GM23338 (cell line): ENCODE data around the gene CELF4. TPM values are rescaled to one million over a fixed set of nuclear protein-coding genes. Genes with fewer than 3 reads are reported as not detected.

Source experiments
- ATAC-seq: fragments of 200-7000 bp; cut with Tn5 transposase; 3 replicates; pipeline ENCODE4 v1.9.1; 2020
- DNase-seq: peaks from one replicate; pipeline ENCODE4 v3.0.0-alpha.2; 2015; ENCODE audit warnings: low spot score
- H2AFZ ChIP-seq: fragments of 200-600 bp; sonication (generic); 2 replicates; pipeline ENCODE4 v1.8.0; 2016; ENCODE audit warnings: antibody characterized with exemption, mild to moderate bottlenecking, moderate library complexity
- H3F3A ChIP-seq: fragments of 200-600 bp; sonication (generic); replicated peaks from 2 replicates; pipeline ENCODE4 v1.8.0; 2017; ENCODE audit warnings: antibody characterized with exemption, mixed run types, low read depth
- H3K27ac ChIP-seq: fragments of 200-600 bp; sonication (generic); 2 replicates; pipeline ENCODE4 v1.6.1; 2016; ENCODE audit warnings: low read depth
- H3K27me3 ChIP-seq: fragments of 200-600 bp; sonication (generic); 2 replicates; pipeline ENCODE4 v1.8.0; 2016; ENCODE audit warnings: mild to moderate bottlenecking, mixed run types, moderate library complexity; ENCODE audit not compliant: insufficient read depth
- H3K36me3 ChIP-seq: fragments of 200-600 bp; sonication (generic); 2 replicates; pipeline ENCODE4 v1.8.0; 2016; ENCODE audit warnings: mild to moderate bottlenecking; ENCODE audit not compliant: insufficient read depth
- H3K4me1 ChIP-seq: fragments of 200-600 bp; sonication (generic); 2 replicates; pipeline ENCODE4 v1.8.0; 2016; ENCODE audit warnings: mild to moderate bottlenecking, moderate library complexity; ENCODE audit not compliant: insufficient read depth
- H3K4me2 ChIP-seq: fragments of 200-600 bp; sonication (generic); 2 replicates; pipeline ENCODE4 v1.7.1; 2017; ENCODE audit warnings: mixed run types
- H3K4me3 ChIP-seq: fragments of 200-600 bp; sonication (generic); 2 replicates; pipeline ENCODE4 v1.6.1; 2016; ENCODE audit warnings: mixed run types
- H3K79me2 ChIP-seq: fragments of 200-600 bp; sonication (generic); replicated peaks from 2 replicates; pipeline ENCODE4 v1.8.0; 2017; ENCODE audit warnings: mild to moderate bottlenecking; ENCODE audit not compliant: insufficient read depth
- H3K9me2 ChIP-seq: fragments of 200-600 bp; sonication (generic); 2 replicates; pipeline ENCODE4 v1.8.0; 2017; ENCODE audit not compliant: insufficient read depth
- H4K20me1 ChIP-seq: fragments of 200-600 bp; sonication (generic); replicated peaks from 2 replicates; pipeline ENCODE4 v1.8.0; 2017; ENCODE audit warnings: mild to moderate bottlenecking; ENCODE audit not compliant: insufficient read depth
- H3K27ac Mint-ChIP-seq: 2 replicates; pipeline ENCODE4 v1.8.0; 2020; ENCODE audit warnings: inconsistent platforms, mild to moderate bottlenecking, moderate library complexity, mixed read lengths
- H3K27me3 Mint-ChIP-seq: 3 replicates; pipeline ENCODE4 v1.8.0; 2022; ENCODE audit warnings: low read depth, mild to moderate bottlenecking, moderate library complexity, mixed read lengths, inconsistent platforms; ENCODE audit not compliant: insufficient read depth, poor library complexity
- H3K36me3 Mint-ChIP-seq: 3 replicates; pipeline ENCODE4 v1.8.0; 2021; ENCODE audit warnings: low read depth, mild to moderate bottlenecking, inconsistent platforms, moderate library complexity, mixed read lengths
- H3K4me1 Mint-ChIP-seq: 3 replicates; pipeline ENCODE4 v1.8.0; 2020; ENCODE audit warnings: mild to moderate bottlenecking, inconsistent platforms, mixed read lengths
- H3K4me3 Mint-ChIP-seq: 3 replicates; pipeline ENCODE4 v1.8.0; 2021; ENCODE audit warnings: moderate library complexity, mild to moderate bottlenecking, inconsistent platforms, mixed read lengths
- H3K9me3 Mint-ChIP-seq: 3 replicates; pipeline ENCODE4 v1.8.0; 2020; ENCODE audit warnings: moderate library complexity, mild to moderate bottlenecking, inconsistent platforms, mixed read lengths
- CREB1 ChIP-seq: fragments of 250-450 bp; sonication (Bioruptor Pico); IDR thresholded peaks from 2 replicates; pipeline ENCODE4 v1.5.0; 2020; ENCODE audit warnings: low read depth, mild to moderate bottlenecking, moderate library complexity
- ETS1 ChIP-seq: IDR thresholded peaks from 2 replicates; pipeline ENCODE4 v1.6.1; 2016; ENCODE audit warnings: antibody characterized with exemption
- EZH2 ChIP-seq: fragments of 200-600 bp; sonication (generic); IDR thresholded peaks from one replicate; pipeline ENCODE4 v1.8.0; 2017; ENCODE audit warnings: antibody characterized with exemption, mild to moderate bottlenecking, low read depth; ENCODE audit not compliant: unreplicated experiment
- EZH2phosphoT487 ChIP-seq: fragments of 200-600 bp; sonication (generic); IDR thresholded peaks from one replicate; pipeline ENCODE4 v1.8.1; 2018; ENCODE audit warnings: antibody characterized with exemption; ENCODE audit not compliant: unreplicated experiment
- JUNB ChIP-seq: IDR thresholded peaks from one replicate; pipeline ENCODE4 v1.6.1; 2016; ENCODE audit warnings: antibody characterized with exemption; ENCODE audit not compliant: unreplicated experiment
- NANOG ChIP-seq: IDR thresholded peaks from 2 replicates; pipeline ENCODE4 v1.6.1; 2016; ENCODE audit warnings: antibody characterized with exemption, borderline replicate concordance
- POLR2AphosphoS5 ChIP-seq: IDR thresholded peaks from 2 replicates; pipeline ENCODE4 v1.6.1; 2016; ENCODE audit warnings: antibody characterized with exemption, low read depth
- STAT1 ChIP-seq: IDR thresholded peaks from one replicate; pipeline ENCODE4 v1.6.1; 2016; ENCODE audit warnings: antibody characterized with exemption; ENCODE audit not compliant: unreplicated experiment
- ZNF114 ChIP-seq: fragments of 250-450 bp; sonication (Bioruptor Pico); IDR thresholded peaks from 2 replicates; pipeline ENCODE4 v1.5.0; 2020; ENCODE audit warnings: mild to moderate bottlenecking, moderate library complexity
- ZNF331 ChIP-seq: fragments of 250-450 bp; sonication (Bioruptor Pico); IDR thresholded peaks from 2 replicates; pipeline ENCODE4 v1.5.0; 2020; ENCODE audit warnings: low read depth, mild to moderate bottlenecking, moderate library complexity
- ZNF462 ChIP-seq: fragments of 250-450 bp; sonication (Bioruptor Pico); IDR thresholded peaks from 2 replicates; pipeline ENCODE4 v1.5.0; 2020; ENCODE audit warnings: mild to moderate bottlenecking, moderate library complexity
- polyA plus RNA-seq: library from polyadenylated mRNA; unstranded; fragments of >200 nt; fragmentation: Nextera tagmentation; extraction: Ambion mirVana; gene quantifications from 2 replicates; pipeline ENCODE4 v1.2.1, GENCODE V29; 2016
- total RNA-seq: library from RNA; depleted of rRNA; stranded (reverse); fragments of >200 nt; shearing (Covaris generic); gene quantifications from 2 replicates; pipeline ENCODE4 v1.2.3, GENCODE V29; 2014
- TF ChIP-seq, protein P1 (sequence below), 2 experiments: fragments of 200-600 bp in 1 of 2; sonication (generic) in 1 of 2; conservative IDR thresholded peaks; 2 replicates each; pipeline versions ENCODE4 v1.5.1 to v1.6.1; 2016 to 2017; ENCODE audit warnings: antibody characterized with exemption in 2 of 2, low read depth in 2 of 2, mild to moderate bottlenecking in 2 of 2, moderate library complexity in 1 of 2

Gene CELF4
- total and polyA plus RNA-seq, 2 experiments from 2014 or later = 2.6 to 6.7 TPM

- no peak for TF ChIP-seq ZNF462 (CRISPR knock-in tag)
- no peak for TF ChIP-seq POLR2AphosphoS5
- no peak for TF ChIP-seq EZH2phosphoT487
- TF ChIP-seq, protein P1, sequence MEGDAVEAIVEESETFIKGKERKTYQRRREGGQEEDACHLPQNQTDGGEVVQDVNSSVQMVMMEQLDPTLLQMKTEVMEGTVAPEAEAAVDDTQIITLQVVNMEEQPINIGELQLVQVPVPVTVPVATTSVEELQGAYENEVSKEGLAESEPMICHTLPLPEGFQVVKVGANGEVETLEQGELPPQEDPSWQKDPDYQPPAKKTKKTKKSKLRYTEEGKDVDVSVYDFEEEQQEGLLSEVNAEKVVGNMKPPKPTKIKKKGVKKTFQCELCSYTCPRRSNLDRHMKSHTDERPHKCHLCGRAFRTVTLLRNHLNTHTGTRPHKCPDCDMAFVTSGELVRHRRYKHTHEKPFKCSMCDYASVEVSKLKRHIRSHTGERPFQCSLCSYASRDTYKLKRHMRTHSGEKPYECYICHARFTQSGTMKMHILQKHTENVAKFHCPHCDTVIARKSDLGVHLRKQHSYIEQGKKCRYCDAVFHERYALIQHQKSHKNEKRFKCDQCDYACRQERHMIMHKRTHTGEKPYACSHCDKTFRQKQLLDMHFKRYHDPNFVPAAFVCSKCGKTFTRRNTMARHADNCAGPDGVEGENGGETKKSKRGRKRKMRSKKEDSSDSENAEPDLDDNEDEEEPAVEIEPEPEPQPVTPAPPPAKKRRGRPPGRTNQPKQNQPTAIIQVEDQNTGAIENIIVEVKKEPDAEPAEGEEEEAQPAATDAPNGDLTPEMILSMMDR (conservative IDR thresholded peaks at IDR 0.05; ENCODE audit: low read depth in 2 of 2) = no peak
These were observed 313.3 kb downstream of the CELF4 start (continued) for GRCh38 chr18:37252342-37252741.

GRCh38 chr18:37251679-37252078 lies 313.9 kb downstream of the CELF4 start:
- Histone ChIP-seq H3F3A (peaks cover 4% of the 10 kb centered on the region; the same call in 1 of the 2 replicates), H3K9me2 (no peaks in the 10 kb centered on the region), H3K27ac (no peak overlapping the region), H3K4me1 (peaks cover 4% of the 10 kb centered on the region; the same call in 1 of the 2 replicates), H3K27me3 (peaks cover 45% of the 10 kb centered on the region), H3K79me2 (no peaks in the 10 kb centered on the region), H3K36me3 (no peaks in the 10 kb centered on the region), H2AFZ (no peak overlapping the region), H3K4me2 (no peak overlapping the region), H4K20me1 (no peaks in the 10 kb centered on the region), H3K4me3 (no peak overlapping the region)
- Mint-ChIP-seq H3K36me3 (no peaks in the 10 kb centered on the region), H3K27ac (no peak overlapping the region), H3K9me3 (no peaks in the 10 kb centered on the region), H3K4me1 (peaks cover 32% of the 10 kb centered on the region), H3K4me3 (no peak overlapping the region), H3K27me3 (peaks cover 37% of the 10 kb centered on the region)
- DNase-seq (no peak), ATAC-seq (no peak)
- TF ChIP-seq EZH2 = no peak
- TF ChIP-seq POLR2AphosphoS5 = no peak
- no peak for TF ChIP-seq EZH2phosphoT487
- TF ChIP-seq JUNB = no peak
- TF ChIP-seq ZNF331 (CRISPR knock-in tag) = no peak
- no peak for TF ChIP-seq CREB1 (CRISPR knock-in tag)
- TF ChIP-seq NANOG = no peak
- TF ChIP-seq STAT1 = no peak
- no peak for TF ChIP-seq ZNF114 (CRISPR knock-in tag)
- TF ChIP-seq ETS1 = no peak
